CD14-positive monocyte (primary cell): ENCODE measurements around the gene MPDZ. TPM values are rescaled to one million over a fixed set of nuclear protein-coding genes. Genes with fewer than 3 reads are reported as not detected.

Experiments
- DNase-seq, 3 donors: peaks; one replicate each; pipeline ENCODE4 v3.0.0-alpha.2; 2011 to 2022
- H2AFZ ChIP-seq: 2 replicates; pipeline ENCODE4 v1.6.0; 2012; ENCODE audit warnings: mild to moderate bottlenecking, low read depth, low read length, inconsistent platforms; ENCODE audit not compliant: insufficient read depth, poor library complexity, severe bottlenecking
- H3K27ac ChIP-seq, 2 donors: 1 replicate in 1 of 2; 2 replicates in 1 of 2; pipeline ENCODE4 v1.5.1; 2012 to 2013; ENCODE audit warnings: low read length in 2 of 2, control low read depth in 1 of 2, inconsistent platforms in 1 of 2, low read depth in 1 of 2, mild to moderate bottlenecking in 1 of 2
- H3K27me3 ChIP-seq, 2 donors: one replicate each; pipeline versions ENCODE4 v1.6.0 to v1.6.1; 2011 to 2013; ENCODE audit warnings: low read length in 2 of 2; ENCODE audit not compliant: control insufficient read depth in 2 of 2, insufficient read depth in 2 of 2
- H3K36me3 ChIP-seq, 2 donors: replicated peaks in 1 of 2; 1 replicate in 1 of 2; 2 replicates in 1 of 2; pipeline versions ENCODE4 v1.5.1 to v1.6.1; 2012 to 2013; ENCODE audit warnings: low read length in 2 of 2, control low read depth in 1 of 2, inconsistent platforms in 1 of 2, mild to moderate bottlenecking in 1 of 2; ENCODE audit not compliant: insufficient read depth in 2 of 2, control insufficient read depth in 1 of 2
- H3K4me1 ChIP-seq, 2 donors: 1 replicate in 1 of 2; 2 replicates in 1 of 2; pipeline versions ENCODE4 v1.5.1 to v1.6.1; 2012 to 2013; ENCODE audit warnings: low read length in 2 of 2, control low read depth in 1 of 2, inconsistent platforms in 1 of 2, mild to moderate bottlenecking in 1 of 2, moderate library complexity in 1 of 2; ENCODE audit not compliant: insufficient read depth in 2 of 2, control insufficient read depth in 1 of 2
- H3K4me2 ChIP-seq: replicated peaks from 2 replicates; pipeline ENCODE3; 2012; ENCODE audit warnings: low read length, moderate library complexity, mild to moderate bottlenecking; ENCODE audit not compliant: poor library complexity, severe bottlenecking; ENCODE audit errors: extremely low read depth
- H3K4me3 ChIP-seq, 3 experiments: fragments of 200-600 bp in 1 of 3; sonication (generic) in 1 of 3; replicated peaks in 1 of 3; 1 replicate in 2 of 3; 2 replicates in 1 of 3; pipeline ENCODE4 v1.5.1; 2011 to 2013; ENCODE audit warnings: low read length in 3 of 3, mild to moderate bottlenecking in 3 of 3, control low read depth in 2 of 3, low read depth in 2 of 3, inconsistent platforms in 1 of 3, moderate library complexity in 1 of 3
- H3K79me2 ChIP-seq: 2 replicates; pipeline ENCODE4 v1.6.0; 2012; ENCODE audit warnings: mild to moderate bottlenecking, control low read depth, inconsistent platforms, low read length, moderate library complexity; ENCODE audit not compliant: insufficient read depth
- H3K9ac ChIP-seq: 2 replicates; pipeline ENCODE4 v1.6.0; 2017; ENCODE audit warnings: low read length, mild to moderate bottlenecking; ENCODE audit not compliant: insufficient read depth, poor library complexity, severe bottlenecking
- H3K9me3 ChIP-seq, 2 donors: replicated peaks in 1 of 2; 1 replicate in 1 of 2; 2 replicates in 1 of 2; pipeline versions ENCODE4 v1.5.1 to v1.6.1; 2012 to 2013; ENCODE audit warnings: low read length in 2 of 2, control low read depth in 1 of 2; ENCODE audit not compliant: control insufficient read depth in 1 of 2, insufficient read depth in 1 of 2
- H4K20me1 ChIP-seq: 2 replicates; pipeline ENCODE4 v1.6.0; 2012; ENCODE audit warnings: mild to moderate bottlenecking, low read length, control low read depth, moderate library complexity; ENCODE audit not compliant: insufficient read depth
- H3K27ac Mint-ChIP-seq, 7 donors: one replicate each; pipeline ENCODE4 v1.8.0; 2020; ENCODE audit warnings: mild to moderate bottlenecking in 7 of 7, mixed read lengths in 7 of 7, moderate library complexity in 6 of 7, inconsistent platforms in 2 of 7
- H3K27me3 Mint-ChIP-seq, 3 donors: one replicate each; pipeline ENCODE4 v1.8.0; 2021 to 2022; ENCODE audit warnings: low read depth in 3 of 3, mild to moderate bottlenecking in 3 of 3, mixed read lengths in 3 of 3, moderate library complexity in 3 of 3, inconsistent platforms in 1 of 3
- H3K36me3 Mint-ChIP-seq, 2 donors: one replicate each; pipeline ENCODE4 v1.8.0; 2020; ENCODE audit warnings: mixed read lengths in 2 of 2, inconsistent platforms in 1 of 2, mild to moderate bottlenecking in 1 of 2
- H3K4me1 Mint-ChIP-seq: one replicate; pipeline ENCODE4 v1.8.0; 2020; ENCODE audit warnings: mild to moderate bottlenecking, mixed read lengths
- H3K4me3 Mint-ChIP-seq, 2 donors: one replicate each; pipeline ENCODE4 v1.8.0; 2020; ENCODE audit warnings: mild to moderate bottlenecking in 2 of 2, mixed read lengths in 2 of 2, moderate library complexity in 1 of 2
- H3K9me3 Mint-ChIP-seq, 7 donors: one replicate each; pipeline ENCODE4 v1.8.0; 2020 to 2022; ENCODE audit warnings: mixed read lengths in 7 of 7, mild to moderate bottlenecking in 6 of 7, moderate library complexity in 6 of 7, inconsistent platforms in 2 of 7
- CTCF ChIP-seq: fragments of 200-600 bp; IDR thresholded peaks from one replicate; pipeline ENCODE4 v1.8.0; 2022; ENCODE audit warnings: antibody characterized with exemption, mild to moderate bottlenecking
- WGBS: methylation state at CpG from one replicate; pipeline ENCODE4 v1.1.5; 2013; ENCODE audit warnings: missing lambda C conversion rate; ENCODE audit not compliant: insufficient coverage; 5-methylcytosine and 5-hydroxymethylcytosine counted together
- intact Hi-C, 2 donors: fragments of 100-400 bp; cut with micrococcal nuclease; formaldehyde crosslinking; loops; one replicate each; pipeline versions ENCODE4 v1.15.0 to v1.15.1; 2023
- polyA plus RNA-seq, 3 donors: library from polyadenylated mRNA; depleted of rRNA in 1 of 3; unstranded in 2 of 3; stranded (reverse) in 1 of 3; fragments of 300-500 nt in 2 of 3; fragments of >200 nt in 1 of 3; fragmentation: Illumina TruSeq in 2 of 3; gene quantifications; 1 replicate in 2 of 3; 2 replicates in 1 of 3; pipeline ENCODE4 v1.2.3, GENCODE V29; 2012 to 2021

MPDZ gene
- polyA plus RNA-seq, 3 donors, result not detected

- no peak for TF ChIP-seq CTCF
- Mint-ChIP-seq H3K4me3 (no peak overlapping the region), H3K36me3 (no peaks in the 10 kb centered on the region), H3K9me3 (peaks cover 0 to 4% (median 0%) of the 10 kb centered on the region in 7 donors), H3K27me3 (peaks cover 0 to 1% (median 0%) of the 10 kb centered on the region in 3 donors), H3K27ac (no peak overlapping the region), H3K4me1 (no peaks in the 10 kb centered on the region)
- Histone ChIP-seq H3K27me3 (no peaks in the 10 kb centered on the region), H3K9me3 (no peaks in the 10 kb centered on the region), H3K9ac (no peak overlapping the region), H2AFZ (no peak overlapping the region), H3K4me2 (no peak overlapping the region), H3K4me3 (no peak overlapping the region), H4K20me1 (no peaks in the 10 kb centered on the region), H3K79me2 (no peaks in the 10 kb centered on the region), H3K4me1 (no peaks in the 10 kb centered on the region), H3K36me3 (no peaks in the 10 kb centered on the region), H3K27ac (no peak overlapping the region)
- intact Hi-C loops, result no loop called here
- 92% methylated on average over 19 of the region's 29 CpGs for WGBS
- no peak for DNase-seq
These were observed 43.5 kb upstream of the MPDZ start for GRCh38 chr9:13322828-13323550.

GRCh38 chr9:13318027-13318426 is 38.5 kb upstream of the MPDZ start:
- Histone ChIP-seq H3K9ac (no peak overlapping the region), H3K79me2 (no peaks in the 10 kb centered on the region), H2AFZ (no peak overlapping the region), H3K4me1 (no peaks in the 10 kb centered on the region), H3K4me3 (no peak overlapping the region), H4K20me1 (no peaks in the 10 kb centered on the region), H3K4me2 (no peak overlapping the region), H3K27ac (no peak overlapping the region), H3K36me3 (no peaks in the 10 kb centered on the region), H3K9me3 (no peaks in the 10 kb centered on the region), H3K27me3 (no peaks in the 10 kb centered on the region)
- H3K4me1 Mint-ChIP-seq, result no peaks in the 10 kb centered on the region
- H3K4me3 Mint-ChIP-seq, result no peak overlapping the region
- H3K27me3 Mint-ChIP-seq, result peaks cover 0 to 1% (median 0%) of the 10 kb centered on the region in 3 donors
- H3K36me3 Mint-ChIP-seq, result no peaks in the 10 kb centered on the region
- TF ChIP-seq CTCF, result no peak
- no peak for DNase-seq
- no CpG with 5 or more reads among the region's 4 CpGs for WGBS
- H3K27ac Mint-ChIP-seq, result no peak overlapping the region
- intact Hi-C loops, result no loop called here
- peaks cover 0 to 6% (median 0%) of the 10 kb centered on the region in 7 donors for H3K9me3 Mint-ChIP-seq
